ENCODE data around the gene HLA-DPA1.

The HLA-DPA1 gene

GRCh38 chr6:33014841-33015634, 58.4 kb downstream of the HLA-DPA1 start:
- peak; percentile 76 for DNase-seq
